Measurements from ENCODE around the gene YIPF3.
A peak's percentile ranks its signal among the peaks of the same experiment; 100 is the strongest.

YIPF3 gene

DNA sequence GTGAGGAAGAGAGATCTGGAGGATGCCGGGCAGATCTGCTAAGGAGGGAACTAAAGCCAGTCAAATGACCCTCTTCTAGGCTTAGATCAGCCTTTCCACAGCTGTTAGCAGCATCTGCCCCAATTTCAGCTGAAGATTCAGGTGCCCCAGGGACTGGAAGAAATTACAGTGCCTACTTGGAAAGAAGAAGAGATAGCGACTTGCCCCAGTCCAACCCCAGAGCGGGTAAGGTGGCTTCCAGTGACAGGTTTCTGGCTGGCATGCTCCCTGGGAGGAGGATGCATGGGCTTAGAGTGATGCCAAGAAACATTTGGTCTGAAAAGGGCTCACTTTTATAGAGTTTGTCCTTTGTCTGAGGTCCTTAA is 38.7 kb downstream of the YIPF3 start:
- H3K27me3 ChIP-seq (ENCODE audit: insufficient read depth, low read length) = no peaks in the 10 kb centered on the region
- H3K79me2 ChIP-seq (ENCODE audit: control insufficient read depth, insufficient read depth, low read length, poor library complexity) = peaks cover 1% of the 10 kb centered on the region
- no peaks in the 10 kb centered on the region for H3K36me3 ChIP-seq (ENCODE audit: control insufficient read depth in 1 of 2, insufficient read depth in 2 of 2, low read length in 2 of 2)
- H3K9me3 ChIP-seq (ENCODE audit: insufficient read depth, low read depth, low read length) = no peaks in the 10 kb centered on the region
- H3K4me3 ChIP-seq (ENCODE audit: low read depth, low read length) = peak overlapping the region; percentile 81
- H2BK12ac ChIP-seq (ENCODE audit: low read length) = no peak overlapping the region
- no CpG with 5 or more reads among the region's 3 CpGs for WGBS (ENCODE audit: extremely low coverage, insufficient coverage, insufficient read length)
- no peak overlapping the region for H3K18ac ChIP-seq (ENCODE audit: low read length)
- H3K27ac ChIP-seq (ENCODE audit: low read depth, low read length) = no peak overlapping the region
- no peak overlapping the region for H2BK5ac ChIP-seq (ENCODE audit: low read depth, low read length, poor library complexity)
- peak overlapping the region; percentile 49 for H4K12ac ChIP-seq (ENCODE audit: low read depth, low read length)
- DNase-seq = no peak
- peaks cover 7 to 10% of the 10 kb centered on the region in 2 experiments for H3K4me1 ChIP-seq (ENCODE audit: control insufficient read depth in 1 of 2, insufficient read depth in 2 of 2, low read length in 2 of 2)
- H2AK5ac ChIP-seq (ENCODE audit: low read length) = no peak overlapping the region
- no peak overlapping the region for H4K91ac ChIP-seq (ENCODE audit: low read depth, low read length)
- peak overlapping the region; percentile 91 for H4K8ac ChIP-seq (ENCODE audit: low read depth, low read length)
- H3K4me2 ChIP-seq (ENCODE audit: low read length) = peak overlapping the region; percentile 92
- peak overlapping the region; percentile 87 for H3K9ac ChIP-seq (ENCODE audit: low read length)
- peak overlapping the region; percentile 50 for H3K4ac ChIP-seq (ENCODE audit: low read depth, low read length)
- peak overlapping the region; percentile 24 for H2AFZ ChIP-seq (ENCODE audit: insufficient read depth, low read length, poor library complexity)
- no peaks in the 10 kb centered on the region for H3K79me1 ChIP-seq (ENCODE audit: low read length)
- peak overlapping the region; percentile 16 for H2BK120ac ChIP-seq (ENCODE audit: insufficient read depth, low read length, poor library complexity)
- H3K14ac ChIP-seq (ENCODE audit: low read length) = peak overlapping the region; percentile 17
- H3K23ac ChIP-seq (ENCODE audit: low read length) = no peak overlapping the region

GRCh38 chr6:43477235-43478007 is 39.3 kb downstream of the YIPF3 start, which contains the start of gene TJAP1:
TJAP1 (plus strand) TSS chr6:43477570; CDS start chr6:43499002, 21,432 bp downstream.
- H3K9ac ChIP-seq (ENCODE audit: low read length) = peak within 1 kb of the TSS; percentile 87
- WGBS (ENCODE audit: extremely low coverage, insufficient coverage, insufficient read length) = no CpG with 5 or more reads among the region's 34 CpGs
- H4K8ac ChIP-seq (ENCODE audit: low read depth, low read length) = peak within 1 kb of the TSS; percentile 91
- peak within 1 kb of the TSS; percentile 50 for H3K27ac ChIP-seq (ENCODE audit: low read depth, low read length)
- H3K36me3 ChIP-seq (ENCODE audit: control insufficient read depth in 1 of 2, insufficient read depth in 2 of 2, low read length in 2 of 2) = no peaks in the 10 kb centered on the region
- H3K23ac ChIP-seq (ENCODE audit: low read length) = no peak within 1 kb of the TSS
- no peaks in the 10 kb centered on the region for H3K9me3 ChIP-seq (ENCODE audit: insufficient read depth, low read depth, low read length)
- H3K79me1 ChIP-seq (ENCODE audit: low read length) = no peaks in the 10 kb centered on the region
- peak within 1 kb of the TSS; percentile 92 for H3K4me2 ChIP-seq (ENCODE audit: low read length)
- peak within 1 kb of the TSS; percentile 52 for H2BK5ac ChIP-seq (ENCODE audit: low read depth, low read length, poor library complexity)
- H3K4me3 ChIP-seq (ENCODE audit: low read depth, low read length) = peak within 1 kb of the TSS; percentile 81
- DNase-seq = peak; percentile 88 to 93
- peak within 1 kb of the TSS; percentile 16 for H2BK120ac ChIP-seq (ENCODE audit: insufficient read depth, low read length, poor library complexity)
- no peak within 1 kb of the TSS for H2BK12ac ChIP-seq (ENCODE audit: low read length)
- H2AK5ac ChIP-seq (ENCODE audit: low read length) = no peak within 1 kb of the TSS
- peaks cover 1% of the 10 kb centered on the region for H3K79me2 ChIP-seq (ENCODE audit: control insufficient read depth, insufficient read depth, low read length, poor library complexity)
- peak within 1 kb of the TSS; percentile 88 for H4K12ac ChIP-seq (ENCODE audit: low read depth, low read length)
- peak within 1 kb of the TSS; percentile 50 for H3K4ac ChIP-seq (ENCODE audit: low read depth, low read length)
- no peak within 1 kb of the TSS for H3K18ac ChIP-seq (ENCODE audit: low read length)
- peak within 1 kb of the TSS; percentile 90 for H4K91ac ChIP-seq (ENCODE audit: low read depth, low read length)
- peak within 1 kb of the TSS; percentile 79 for H2AFZ ChIP-seq (ENCODE audit: insufficient read depth, low read length, poor library complexity)
- no peaks in the 10 kb centered on the region for H3K27me3 ChIP-seq (ENCODE audit: insufficient read depth, low read length)
- peak within 1 kb of the TSS; percentile 53 for H3K14ac ChIP-seq (ENCODE audit: low read length)
- peaks cover 7 to 10% of the 10 kb centered on the region in 2 experiments for H3K4me1 ChIP-seq (ENCODE audit: control insufficient read depth in 1 of 2, insufficient read depth in 2 of 2, low read length in 2 of 2)

GRCh38 chr6:43476746-43477145 is 40.0 kb downstream of the YIPF3 start:
- H3K4ac ChIP-seq (ENCODE audit: low read depth, low read length) = no peak overlapping the region
- H3K27ac ChIP-seq (ENCODE audit: low read depth, low read length) = no peak overlapping the region
- H4K91ac ChIP-seq (ENCODE audit: low read depth, low read length) = peak overlapping the region; percentile 44
- no peak for DNase-seq
- H2BK5ac ChIP-seq (ENCODE audit: low read depth, low read length, poor library complexity) = no peak overlapping the region
- no peak overlapping the region for H2BK12ac ChIP-seq (ENCODE audit: low read length)
- no peak overlapping the region for H3K9ac ChIP-seq (ENCODE audit: low read length)
- peak overlapping the region; percentile 55 for H4K12ac ChIP-seq (ENCODE audit: low read depth, low read length)
- peak overlapping the region; percentile 92 for H3K4me2 ChIP-seq (ENCODE audit: low read length)
- H3K9me3 ChIP-seq (ENCODE audit: insufficient read depth, low read depth, low read length) = no peaks in the 10 kb centered on the region
- no CpG with 5 or more reads among the region's 2 CpGs for WGBS (ENCODE audit: extremely low coverage, insufficient coverage, insufficient read length)
- H3K4me3 ChIP-seq (ENCODE audit: low read depth, low read length) = no peak overlapping the region
- no peak overlapping the region for H3K18ac ChIP-seq (ENCODE audit: low read length)
- no peak overlapping the region for H3K14ac ChIP-seq (ENCODE audit: low read length)
- peak overlapping the region; percentile 77 for H4K8ac ChIP-seq (ENCODE audit: low read depth, low read length)
- H2BK120ac ChIP-seq (ENCODE audit: insufficient read depth, low read length, poor library complexity) = no peak overlapping the region
- H2AK5ac ChIP-seq (ENCODE audit: low read length) = no peak overlapping the region
- no peaks in the 10 kb centered on the region for H3K27me3 ChIP-seq (ENCODE audit: insufficient read depth, low read length)
- H3K23ac ChIP-seq (ENCODE audit: low read length) = no peak overlapping the region
- H3K79me2 ChIP-seq (ENCODE audit: control insufficient read depth, insufficient read depth, low read length, poor library complexity) = peaks cover 1% of the 10 kb centered on the region
- H3K79me1 ChIP-seq (ENCODE audit: low read length) = no peaks in the 10 kb centered on the region
- H3K36me3 ChIP-seq (ENCODE audit: control insufficient read depth in 1 of 2, insufficient read depth in 2 of 2, low read length in 2 of 2) = no peaks in the 10 kb centered on the region
- H3K4me1 ChIP-seq (ENCODE audit: control insufficient read depth in 1 of 2, insufficient read depth in 2 of 2, low read length in 2 of 2) = peaks cover 6 to 8% of the 10 kb centered on the region in 2 experiments
- peak overlapping the region; percentile 79 for H2AFZ ChIP-seq (ENCODE audit: insufficient read depth, low read length, poor library complexity)

DNA sequence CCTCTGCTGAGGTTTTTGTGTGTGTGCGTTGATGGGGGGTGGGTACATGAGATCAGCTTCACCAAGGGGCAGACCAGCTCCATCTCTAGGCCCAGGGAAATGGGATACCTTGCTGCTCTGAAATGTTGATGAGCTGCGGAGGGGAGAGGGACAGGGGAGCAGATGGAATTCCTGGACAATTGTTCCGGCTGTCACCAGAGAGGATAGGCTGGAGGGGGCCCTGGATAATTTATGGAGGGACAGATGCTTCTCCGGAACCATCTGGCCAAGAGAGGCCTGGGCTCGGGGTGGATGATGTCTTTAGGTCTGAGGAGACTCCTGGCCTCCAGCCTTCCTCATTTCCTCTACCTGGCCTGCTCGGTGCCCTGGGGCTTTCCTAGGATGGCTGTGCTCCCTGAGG is 41.2 kb downstream of the YIPF3 start:
- no peak for DNase-seq
- Histone ChIP-seq H4K8ac (ENCODE audit: low read depth, low read length) (no peak overlapping the region), H3K9ac (ENCODE audit: low read length) (no peak overlapping the region), H3K4me3 (ENCODE audit: low read depth, low read length) (no peak overlapping the region), H2AK5ac (ENCODE audit: low read length) (no peak overlapping the region), H2AFZ (ENCODE audit: insufficient read depth, low read length, poor library complexity) (no peak overlapping the region), H4K12ac (ENCODE audit: low read depth, low read length) (no peak overlapping the region), H2BK5ac (ENCODE audit: low read depth, low read length, poor library complexity) (no peak overlapping the region), H3K27me3 (ENCODE audit: insufficient read depth, low read length) (no peaks in the 10 kb centered on the region), H3K79me2 (ENCODE audit: control insufficient read depth, insufficient read depth, low read length, poor library complexity) (peaks cover 1% of the 10 kb centered on the region), H3K14ac (ENCODE audit: low read length) (no peak overlapping the region), H3K4me2 (ENCODE audit: low read length) (no peak overlapping the region), H3K27ac (ENCODE audit: low read depth, low read length) (no peak overlapping the region), H3K4ac (ENCODE audit: low read depth, low read length) (no peak overlapping the region), H3K18ac (ENCODE audit: low read length) (no peak overlapping the region), H3K23ac (ENCODE audit: low read length) (no peak overlapping the region), H3K79me1 (ENCODE audit: low read length) (no peaks in the 10 kb centered on the region), H4K91ac (ENCODE audit: low read depth, low read length) (no peak overlapping the region), H2BK120ac (ENCODE audit: insufficient read depth, low read length, poor library complexity) (no peak overlapping the region), H3K36me3 (ENCODE audit: control insufficient read depth in 1 of 2, insufficient read depth in 2 of 2, low read length in 2 of 2) (no peaks in the 10 kb centered on the region), H3K4me1 (ENCODE audit: control insufficient read depth in 1 of 2, insufficient read depth in 2 of 2, low read length in 2 of 2) (peaks cover 6 to 10% of the 10 kb centered on the region in 2 experiments), H3K9me3 (ENCODE audit: insufficient read depth, low read depth, low read length) (no peaks in the 10 kb centered on the region), H2BK12ac (ENCODE audit: low read length) (no peak overlapping the region)
- no CpG with 5 or more reads among the region's 6 CpGs for WGBS (ENCODE audit: extremely low coverage, insufficient coverage, insufficient read length)
